Activated T-helper 2 cell treated with anti-CD3 and anti-CD28 coated beads, Interferon-gamma antibody, Interleukin-2, Interleukin-4, amounts not matched to agents 10 μg/mL and 5 μg/mL and 100 μg/mL, durations not matched to agents 14 hours and 24 hours and 36 hours (primary cell): ENCODE measurements around the gene FARP2. TPM values are rescaled to one million over a fixed set of nuclear protein-coding genes. Genes with fewer than 3 reads are reported as not detected.
"Not testable (repeated sequence)": the region's sequence is repeated elsewhere in the genome, so short reads cannot be mapped to it uniquely, and the experiment has no call there.

Experiments used
- DNase-seq: peaks from one replicate; pipeline ENCODE4 v3.0.0; 2021; ENCODE audit warnings: low spot score
- H3K27ac Mint-ChIP-seq: one replicate; pipeline ENCODE4 v1.8.0; 2021; ENCODE audit warnings: mixed read lengths
- H3K27me3 Mint-ChIP-seq: one replicate; pipeline ENCODE4 v1.8.0; 2021; ENCODE audit warnings: low read depth, mixed read lengths
- H3K36me3 Mint-ChIP-seq: one replicate; pipeline ENCODE4 v1.8.0; 2021; ENCODE audit warnings: low read depth, mixed read lengths
- H3K4me1 Mint-ChIP-seq: one replicate; pipeline ENCODE4 v1.8.0; 2021; ENCODE audit warnings: low read depth, mixed read lengths
- H3K4me3 Mint-ChIP-seq: one replicate; pipeline ENCODE4 v1.8.0; 2021; ENCODE audit warnings: low read depth, mild to moderate bottlenecking, moderate library complexity, mixed read lengths
- H3K9me3 Mint-ChIP-seq: one replicate; pipeline ENCODE4 v1.8.0; 2021; ENCODE audit warnings: mixed read lengths
- intact Hi-C: fragments of 100-400 bp; cut with micrococcal nuclease; formaldehyde crosslinking; loops from one replicate; pipeline ENCODE4 v1.15.1; 2023
- total RNA-seq: library from RNA; stranded (reverse); gene quantifications from 2 replicates; pipeline ENCODE4 v1.2.3, GENCODE V29; 2022

The FARP2 gene
- total RNA-seq, 1 donor from 2014 or later, result 38.1 TPM

DNA sequence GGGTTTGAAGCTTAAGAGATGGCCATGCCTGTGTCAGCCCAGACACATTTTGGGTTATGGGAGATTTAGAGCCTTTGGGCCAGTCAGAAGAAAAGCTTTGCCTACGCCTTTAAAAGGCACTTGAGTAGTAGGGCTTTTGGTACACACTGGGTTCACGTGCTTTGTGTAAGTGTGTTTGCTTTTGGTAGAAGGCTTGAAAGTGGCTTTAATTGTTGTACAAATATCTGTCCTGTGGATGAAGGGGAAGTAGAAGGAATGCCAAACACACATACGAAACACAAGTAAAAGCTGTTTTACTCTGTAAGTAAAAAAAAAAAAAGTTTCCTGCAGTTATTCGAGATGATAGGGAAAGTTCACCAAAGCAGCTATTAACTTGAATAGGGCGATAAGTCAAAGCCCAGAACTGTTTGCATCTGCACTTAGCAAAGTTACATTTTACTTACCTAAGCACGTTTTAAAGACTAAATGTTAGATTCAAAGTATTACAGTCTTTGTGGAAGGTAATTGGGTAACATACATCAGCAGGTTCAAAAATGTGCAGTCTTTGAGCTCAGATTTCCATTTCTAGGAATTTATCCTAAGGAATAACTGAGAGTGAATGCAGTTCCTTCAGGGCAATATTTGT, 76.9 kb downstream of the FARP2 start:
- Mint-ChIP-seq H3K4me3 (no peak overlapping the region), H3K9me3 (no peaks in the 10 kb centered on the region), H3K4me1 (no peaks in the 10 kb centered on the region), H3K27ac (no peak overlapping the region), H3K36me3 (peaks cover 22% of the 10 kb centered on the region), H3K27me3 (no peaks in the 10 kb centered on the region)
- intact Hi-C loops, result no loop called here
- DNase-seq, result no peak

DNA sequence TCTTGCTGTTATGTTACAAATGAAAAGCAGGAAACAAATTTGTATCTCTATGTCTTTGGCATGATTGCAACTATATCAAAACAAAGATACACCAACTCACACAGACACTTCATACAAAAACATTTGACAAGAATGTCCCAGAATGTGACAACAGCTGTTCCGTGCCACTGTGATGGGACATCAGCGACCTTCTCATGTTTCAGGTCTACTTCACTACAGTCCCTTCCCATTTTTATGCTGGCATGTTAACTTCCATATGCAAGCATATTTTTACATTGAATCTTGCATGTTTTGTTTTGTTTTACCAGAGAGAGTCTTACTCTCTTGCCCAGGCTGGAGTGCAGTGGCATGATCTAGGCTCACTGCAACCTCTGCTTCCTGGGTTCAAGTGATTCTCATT, 81.1 kb downstream of the FARP2 start:
- intact Hi-C loops, result no loop called here
- H3K4me1 Mint-ChIP-seq, result no peaks in the 10 kb centered on the region
- no peak overlapping the region for H3K27ac Mint-ChIP-seq
- peaks cover 36% of the 10 kb centered on the region for H3K36me3 Mint-ChIP-seq
- no peaks in the 10 kb centered on the region for H3K9me3 Mint-ChIP-seq
- no peak for DNase-seq
- no peak overlapping the region for H3K4me3 Mint-ChIP-seq
- peaks cover 4% of the 10 kb centered on the region for H3K27me3 Mint-ChIP-seq

DNA sequence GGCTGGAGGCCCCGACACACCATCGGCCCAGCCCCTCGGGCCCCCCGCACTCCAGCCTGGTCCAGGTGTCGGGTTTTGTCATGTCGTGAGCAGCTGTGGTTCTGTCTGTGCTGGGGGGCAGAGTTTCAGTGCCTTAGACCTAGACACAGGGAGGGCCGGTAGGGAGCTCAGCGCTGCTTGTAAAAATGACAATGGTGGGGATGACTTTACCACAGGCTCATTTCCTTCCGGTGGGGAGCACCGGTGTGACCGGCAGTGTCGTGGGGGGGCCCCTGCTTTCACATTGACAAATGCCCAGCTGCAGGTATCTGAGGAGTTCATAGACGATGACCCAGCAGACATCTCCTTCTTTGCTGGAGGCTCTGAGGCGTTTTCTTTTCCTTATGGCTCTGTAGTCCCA, 85.4 kb downstream of the FARP2 start:
- peaks cover 24% of the 10 kb centered on the region for H3K4me1 Mint-ChIP-seq
- DNase-seq, result no peak
- no peak overlapping the region for H3K4me3 Mint-ChIP-seq
- peaks cover 44% of the 10 kb centered on the region for H3K36me3 Mint-ChIP-seq
- peaks cover 13% of the 10 kb centered on the region for H3K27me3 Mint-ChIP-seq
- no peaks in the 10 kb centered on the region for H3K9me3 Mint-ChIP-seq
- no peak overlapping the region for H3K27ac Mint-ChIP-seq
- intact Hi-C loops, result loop anchor here (5.0 kb wide), 1 partner anchor 84 kb away; the partner anchor contains the start of gene FARP2

DNA sequence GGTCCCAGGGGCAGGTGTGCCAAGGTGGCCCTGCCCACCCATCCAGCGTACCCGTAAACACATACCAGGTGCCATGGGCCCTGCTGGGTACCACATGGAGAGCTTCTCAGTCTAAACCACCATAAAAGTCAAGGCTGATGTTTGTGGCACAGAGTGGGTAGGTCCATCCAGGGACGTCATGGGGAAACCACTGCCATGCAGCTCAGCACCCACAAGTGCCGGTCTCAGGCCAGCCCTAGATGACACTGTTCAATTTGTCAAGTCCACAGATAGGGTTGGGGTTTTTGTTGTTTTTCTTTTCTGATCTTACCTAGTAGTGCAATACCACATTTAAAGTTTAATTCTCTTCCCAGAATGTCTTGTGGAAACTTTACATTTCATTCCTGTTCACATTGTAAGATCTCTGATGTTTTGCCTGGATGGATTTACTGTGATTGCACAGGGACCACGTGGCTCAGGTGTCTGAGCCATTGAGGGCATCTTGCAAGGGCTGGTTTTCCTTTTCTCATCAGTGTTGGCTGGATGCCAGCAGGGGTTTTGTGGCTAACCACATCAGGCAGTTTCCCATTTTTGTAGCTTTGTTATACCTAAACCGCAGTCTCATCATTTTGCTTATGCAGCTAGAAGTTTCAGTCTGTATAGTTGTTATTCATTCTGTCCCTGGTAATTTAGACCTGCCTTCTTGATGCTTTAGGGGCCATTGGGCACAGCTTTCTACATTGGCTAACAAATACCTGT, 87.6 kb downstream of the FARP2 start:
- peak overlapping the region; percentile 71 for H3K27ac Mint-ChIP-seq
- H3K27me3 Mint-ChIP-seq, result peaks cover 23% of the 10 kb centered on the region
- peaks cover 24% of the 10 kb centered on the region for H3K4me1 Mint-ChIP-seq
- peak overlapping the region; percentile 19 for H3K4me3 Mint-ChIP-seq
- peak; percentile 89 for DNase-seq
- H3K9me3 Mint-ChIP-seq, result no peaks in the 10 kb centered on the region
- peaks cover 41% of the 10 kb centered on the region for H3K36me3 Mint-ChIP-seq
- intact Hi-C loops, result loop anchor here (5.0 kb wide), 1 partner anchor 86 kb away; the partner anchor contains the start of gene FARP2

DNA sequence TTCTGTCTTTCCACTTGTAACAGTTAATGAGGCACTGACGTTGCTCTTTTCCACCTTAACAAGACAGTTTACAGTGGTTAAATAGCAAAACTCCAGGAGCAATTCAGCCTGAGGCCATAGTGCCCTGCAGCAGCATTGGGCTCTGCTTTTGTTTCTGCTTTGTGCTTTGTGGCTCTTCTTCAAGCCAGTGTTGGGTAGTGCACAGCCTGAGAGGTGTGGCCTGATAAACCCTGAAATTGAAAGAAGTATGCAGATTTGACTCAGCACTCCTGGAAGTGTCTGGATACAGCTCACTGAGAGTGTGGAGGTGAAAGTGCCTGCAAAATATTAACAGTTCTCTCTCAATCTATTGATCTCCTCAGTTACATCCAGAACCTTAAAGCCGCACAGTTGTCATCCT, 89.3 kb downstream of the FARP2 start:
- H3K27me3 Mint-ChIP-seq, result peaks cover 27% of the 10 kb centered on the region
- no peak overlapping the region for H3K4me3 Mint-ChIP-seq
- peak; percentile 38 for DNase-seq
- H3K4me1 Mint-ChIP-seq, result peaks cover 24% of the 10 kb centered on the region
- peaks cover 35% of the 10 kb centered on the region for H3K36me3 Mint-ChIP-seq
- no peaks in the 10 kb centered on the region for H3K9me3 Mint-ChIP-seq
- intact Hi-C loops, result no loop called here
- no peak overlapping the region for H3K27ac Mint-ChIP-seq

DNA sequence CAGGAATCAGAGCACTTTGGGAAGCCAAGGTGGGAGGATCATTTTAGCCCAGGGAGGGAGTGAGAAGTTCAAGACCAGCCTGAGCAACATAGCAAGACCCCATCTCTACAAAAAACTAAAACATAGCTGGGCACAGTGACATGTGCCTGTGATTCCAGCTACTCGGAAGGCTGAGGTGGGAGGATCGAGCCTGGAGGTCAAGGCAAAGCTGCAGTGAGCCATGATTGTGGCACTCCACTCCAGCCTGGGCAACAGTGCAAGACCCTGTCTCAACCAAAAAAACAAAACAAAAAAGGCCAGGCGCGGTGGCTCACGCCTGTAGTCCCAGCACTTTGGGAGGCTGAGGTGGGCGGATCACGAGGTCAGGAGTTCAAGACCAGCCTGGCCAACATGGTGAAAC, 94.0 kb downstream of the FARP2 start:
- H3K36me3 Mint-ChIP-seq, DNase-seq, H3K4me3 Mint-ChIP-seq, intact Hi-C loops, H3K27ac Mint-ChIP-seq, H3K9me3 Mint-ChIP-seq, H3K4me1 Mint-ChIP-seq: not testable (repeated sequence)
- peaks cover 19% of the 10 kb centered on the region for H3K27me3 Mint-ChIP-seq

DNA sequence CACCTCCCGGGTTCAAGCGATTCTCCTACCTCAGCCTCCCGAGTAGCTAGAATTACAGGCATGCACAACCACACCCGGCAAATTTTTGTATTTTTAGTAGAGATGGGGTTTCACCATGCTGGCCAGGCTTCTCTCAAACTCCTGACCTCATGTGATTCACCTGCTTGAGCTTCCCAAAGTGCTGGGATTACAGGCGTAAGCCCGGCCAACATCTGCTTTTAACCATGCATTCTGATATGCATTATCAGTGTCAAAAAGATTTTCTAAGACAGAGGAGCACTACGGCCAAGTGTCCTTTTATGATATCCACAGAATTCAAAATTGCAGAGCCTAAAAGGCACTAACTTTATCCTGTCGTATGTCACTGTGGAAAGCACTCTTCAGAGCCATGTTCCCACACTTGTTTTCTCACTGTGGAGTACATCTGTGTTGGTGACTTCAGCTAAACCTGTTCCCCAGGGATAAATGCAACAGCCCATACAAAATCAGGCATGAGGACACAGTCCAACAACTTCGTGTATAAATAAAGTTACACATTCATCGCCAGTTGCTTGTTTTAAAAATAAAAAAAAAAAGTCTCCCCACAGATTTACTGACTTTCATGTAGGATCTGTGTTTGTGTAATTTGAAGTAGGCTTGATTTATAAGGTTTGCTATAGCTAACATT, 95.9 kb downstream of the FARP2 start:
- no peak for DNase-seq
- Mint-ChIP-seq H3K27me3 (peaks cover 11% of the 10 kb centered on the region), H3K27ac (no peak overlapping the region), H3K9me3 (no peaks in the 10 kb centered on the region), H3K36me3 (peaks cover 2% of the 10 kb centered on the region), H3K4me3 (no peak overlapping the region), H3K4me1 (no peaks in the 10 kb centered on the region)
- intact Hi-C loops, result no loop called here

DNA sequence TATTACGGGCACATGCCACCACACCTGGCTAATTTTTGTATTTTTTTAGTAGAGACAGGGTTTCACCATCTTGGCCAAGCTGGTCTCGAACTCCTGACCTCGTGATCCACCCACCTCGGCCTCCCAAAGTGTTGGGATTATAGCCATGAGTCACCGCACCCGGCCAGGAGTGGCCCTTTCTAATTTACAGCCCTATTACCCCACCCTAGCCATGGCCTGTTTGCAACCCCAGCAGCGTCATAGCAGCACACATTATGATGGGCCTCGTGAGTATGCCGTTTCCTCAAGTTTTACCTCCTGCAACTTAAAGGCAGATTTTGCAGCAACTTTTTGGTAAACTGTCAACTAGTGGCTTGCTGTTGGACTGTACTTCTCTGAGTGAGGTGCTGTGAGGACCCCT, 97.8 kb downstream of the FARP2 start:
- H3K27ac Mint-ChIP-seq, H3K27me3 Mint-ChIP-seq, DNase-seq, H3K4me1 Mint-ChIP-seq, H3K4me3 Mint-ChIP-seq, intact Hi-C loops, H3K36me3 Mint-ChIP-seq, H3K9me3 Mint-ChIP-seq: not testable (repeated sequence)

DNA sequence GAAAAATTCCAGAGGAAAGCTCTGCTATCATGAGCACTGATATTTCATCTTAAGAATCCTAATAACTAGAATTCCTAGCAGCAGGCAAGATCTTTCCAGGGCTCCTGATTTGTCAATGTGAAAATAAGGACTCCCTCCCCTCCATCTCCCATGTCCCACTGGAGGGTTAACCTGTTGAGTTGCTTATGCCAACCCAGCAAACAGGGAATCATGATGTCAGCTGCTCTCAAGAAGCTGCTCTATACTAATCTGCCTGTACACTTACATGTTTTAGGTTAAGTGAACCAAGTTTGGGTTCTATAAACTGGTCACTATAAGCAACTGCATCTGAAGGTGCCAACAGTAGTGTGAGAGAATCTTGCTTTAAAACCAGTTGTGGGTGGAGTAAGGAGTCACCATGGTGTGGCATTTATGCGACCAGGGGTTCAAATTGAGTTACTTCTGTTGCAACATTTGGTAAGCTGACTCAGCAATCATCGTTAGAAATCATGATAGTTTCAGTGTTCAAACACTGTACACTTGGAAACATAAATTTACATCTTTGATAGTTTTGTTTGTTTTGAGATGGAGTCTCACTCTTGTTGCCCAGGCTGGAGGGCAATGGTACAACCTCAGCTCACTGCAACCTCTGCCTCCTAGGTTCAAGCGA, 98.9 kb downstream of the FARP2 start:
- Mint-ChIP-seq H3K4me3 (no peak overlapping the region), H3K4me1 (no peaks in the 10 kb centered on the region), H3K27ac (no peak overlapping the region), H3K36me3 (no peaks in the 10 kb centered on the region), H3K9me3 (no peaks in the 10 kb centered on the region), H3K27me3 (no peaks in the 10 kb centered on the region)
- DNase-seq, result no peak
- intact Hi-C loops, result no loop called here

DNA sequence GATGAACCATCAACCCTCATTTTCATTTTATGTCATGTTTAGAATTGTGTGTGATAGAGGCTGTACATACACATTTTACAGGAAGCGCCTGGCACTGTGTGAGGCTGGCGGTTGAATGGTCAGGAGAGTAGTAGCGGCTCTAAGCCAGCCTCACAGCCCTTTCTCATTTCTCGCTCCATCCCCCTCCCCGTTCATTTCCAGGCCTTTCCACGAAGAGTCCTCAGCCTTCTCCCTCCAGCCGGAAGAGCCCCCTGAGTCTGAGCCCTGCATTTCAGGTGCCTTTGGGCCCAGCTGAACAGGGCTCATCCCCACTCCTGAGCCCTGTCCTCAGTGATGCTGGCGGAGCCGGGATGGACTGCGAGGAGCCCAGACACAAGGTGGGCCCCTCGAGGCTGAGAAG, 100.5 kb downstream of the FARP2 start:
- intact Hi-C loops, result no loop called here
- H3K27me3 Mint-ChIP-seq, result no peaks in the 10 kb centered on the region
- no peak overlapping the region for H3K4me3 Mint-ChIP-seq
- H3K36me3 Mint-ChIP-seq, result no peaks in the 10 kb centered on the region
- no peaks in the 10 kb centered on the region for H3K4me1 Mint-ChIP-seq
- H3K27ac Mint-ChIP-seq, result no peak overlapping the region
- no peak for DNase-seq
- H3K9me3 Mint-ChIP-seq, result no peaks in the 10 kb centered on the region

DNA sequence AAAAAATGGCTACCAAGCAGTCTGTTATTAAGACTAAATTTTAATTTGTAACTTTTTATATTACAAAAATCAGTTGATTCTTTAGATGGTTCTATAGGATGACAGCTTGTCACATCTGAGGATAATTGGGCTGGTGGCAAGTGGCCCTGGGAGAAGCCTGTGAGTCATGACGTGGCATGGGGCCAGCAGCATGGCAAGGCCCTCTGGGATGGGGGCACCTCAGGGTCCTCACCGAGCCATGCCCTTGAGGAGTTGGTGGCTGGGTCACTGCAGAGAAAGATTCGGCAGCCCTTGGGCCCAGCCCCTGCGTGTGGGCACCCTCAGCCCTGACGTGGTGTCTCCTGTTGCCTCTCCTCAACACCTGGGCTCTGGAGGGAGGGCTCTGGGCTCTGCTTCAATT, 102.6 kb downstream of the FARP2 start:
- H3K36me3 Mint-ChIP-seq, result no peaks in the 10 kb centered on the region
- no peak for DNase-seq
- no peaks in the 10 kb centered on the region for H3K27me3 Mint-ChIP-seq
- no peaks in the 10 kb centered on the region for H3K9me3 Mint-ChIP-seq
- intact Hi-C loops, result no loop called here
- no peak overlapping the region for H3K27ac Mint-ChIP-seq
- no peak overlapping the region for H3K4me3 Mint-ChIP-seq
- no peaks in the 10 kb centered on the region for H3K4me1 Mint-ChIP-seq

DNA sequence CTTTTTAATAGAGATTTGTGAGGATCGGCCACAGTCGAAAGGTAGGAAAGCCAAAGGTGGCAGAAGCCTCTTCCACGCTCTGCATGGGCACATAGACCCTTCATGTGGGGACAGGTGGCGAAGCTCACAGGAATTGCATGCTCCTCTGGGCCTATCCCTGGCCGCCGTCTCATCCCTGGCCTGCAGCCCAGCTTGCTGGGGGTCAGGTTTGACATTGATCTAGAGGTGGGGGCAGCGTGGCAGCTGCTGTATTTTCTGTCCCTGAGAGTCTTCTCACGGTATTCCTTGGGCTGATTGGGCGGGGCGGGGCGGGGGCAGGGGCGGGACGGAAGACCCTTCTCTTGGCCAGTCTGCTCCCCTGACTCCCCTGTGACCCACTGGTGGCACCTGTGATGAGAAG, 103.4 kb downstream of the FARP2 start:
- H3K36me3 Mint-ChIP-seq, result no peaks in the 10 kb centered on the region
- no peaks in the 10 kb centered on the region for H3K4me1 Mint-ChIP-seq
- no peaks in the 10 kb centered on the region for H3K9me3 Mint-ChIP-seq
- no peaks in the 10 kb centered on the region for H3K27me3 Mint-ChIP-seq
- intact Hi-C loops, result no loop called here
- no peak overlapping the region for H3K27ac Mint-ChIP-seq
- H3K4me3 Mint-ChIP-seq, result no peak overlapping the region
- DNase-seq, result no peak

DNA sequence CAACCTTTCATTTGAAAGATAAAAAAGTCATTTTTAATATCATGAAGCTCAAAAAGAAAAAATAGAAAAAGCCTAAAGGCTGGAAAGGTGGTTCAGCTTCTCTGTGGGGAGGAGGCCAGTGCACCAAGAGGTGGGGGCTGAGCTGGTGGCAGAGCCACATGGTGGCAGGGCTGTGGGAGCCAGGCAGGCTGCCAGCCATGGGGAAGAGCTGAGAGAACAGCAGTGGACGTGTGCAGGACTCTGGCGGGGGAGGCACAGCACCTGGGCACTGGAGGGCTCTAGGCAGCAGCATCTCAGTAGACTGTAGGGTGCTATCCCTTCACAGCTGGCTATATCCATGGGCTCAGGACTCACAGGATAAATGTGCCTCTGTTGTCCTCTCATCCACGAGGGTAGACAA, 104.5 kb downstream of the FARP2 start:
- intact Hi-C loops, result no loop called here
- H3K27me3 Mint-ChIP-seq, result no peaks in the 10 kb centered on the region
- H3K4me3 Mint-ChIP-seq, result no peak overlapping the region
- H3K9me3 Mint-ChIP-seq, result no peaks in the 10 kb centered on the region
- no peaks in the 10 kb centered on the region for H3K4me1 Mint-ChIP-seq
- no peak for DNase-seq
- no peak overlapping the region for H3K27ac Mint-ChIP-seq
- no peaks in the 10 kb centered on the region for H3K36me3 Mint-ChIP-seq
